ENCODE results near the gene NUCB1.
A peak's percentile ranks its signal among the peaks of the same experiment; 100 is the strongest.

Gene NUCB1

DNA sequence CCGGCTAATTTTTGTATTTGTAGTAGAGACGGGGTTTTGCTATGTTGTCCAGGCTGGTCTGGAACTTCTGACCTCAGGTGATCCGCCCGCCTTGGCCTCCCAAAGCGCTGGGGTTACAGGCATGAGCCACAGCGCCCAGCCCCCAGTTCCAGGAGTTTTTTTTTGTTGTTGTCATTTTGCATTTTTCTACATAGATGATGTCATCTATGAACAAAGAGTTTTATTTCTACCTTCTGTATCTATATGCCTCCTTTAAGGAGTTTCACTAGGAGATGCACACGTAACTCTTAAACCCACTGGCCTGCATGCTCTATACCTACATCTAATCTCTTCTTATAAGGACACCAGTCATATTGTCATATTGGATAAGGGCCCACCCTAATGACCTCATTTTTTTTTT, 38.1 kb downstream of the NUCB1 start:
- no peak for DNase-seq

DNA sequence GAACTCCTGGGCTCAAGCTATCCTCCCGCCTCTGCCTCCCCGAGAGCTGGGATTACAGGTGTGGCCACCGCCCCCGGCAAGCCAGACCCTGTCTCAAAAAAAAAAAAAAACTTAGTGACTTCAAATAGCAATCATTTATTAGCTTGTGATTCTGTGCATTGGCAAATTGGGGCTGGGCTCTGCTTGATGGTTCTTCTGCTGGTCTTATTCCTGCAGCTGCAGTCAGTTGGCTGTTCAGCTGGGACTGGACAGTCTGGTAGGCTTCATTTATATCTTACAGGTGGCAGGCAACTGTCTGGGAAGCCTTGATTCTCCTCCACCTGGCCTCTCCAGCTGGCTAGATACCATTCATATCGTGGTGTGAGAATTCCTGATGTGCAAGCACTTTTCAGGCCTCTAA, 40.8 kb downstream of the NUCB1 start:
- no peak for DNase-seq

DNA sequence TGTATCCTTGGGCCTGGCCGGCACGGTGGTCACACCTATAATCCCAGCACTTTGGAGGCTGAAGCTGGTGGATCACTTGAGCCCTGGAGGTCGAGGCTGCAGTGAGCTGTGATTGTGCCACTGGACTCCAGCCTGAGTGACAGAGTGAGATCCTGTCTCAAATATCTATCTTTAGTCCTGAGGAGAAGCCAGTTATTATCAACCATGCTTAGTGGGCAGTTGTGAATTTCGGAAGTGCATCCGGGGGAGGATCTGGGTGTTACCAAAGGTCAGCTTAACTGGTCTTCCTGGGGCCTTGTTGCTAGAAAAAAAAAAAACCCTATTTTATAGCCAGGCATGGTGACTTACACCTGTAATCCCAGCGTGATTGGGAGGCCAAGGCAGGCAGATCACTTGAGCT, 43.0 kb downstream of the NUCB1 start:
- DNase-seq: no peak

DNA sequence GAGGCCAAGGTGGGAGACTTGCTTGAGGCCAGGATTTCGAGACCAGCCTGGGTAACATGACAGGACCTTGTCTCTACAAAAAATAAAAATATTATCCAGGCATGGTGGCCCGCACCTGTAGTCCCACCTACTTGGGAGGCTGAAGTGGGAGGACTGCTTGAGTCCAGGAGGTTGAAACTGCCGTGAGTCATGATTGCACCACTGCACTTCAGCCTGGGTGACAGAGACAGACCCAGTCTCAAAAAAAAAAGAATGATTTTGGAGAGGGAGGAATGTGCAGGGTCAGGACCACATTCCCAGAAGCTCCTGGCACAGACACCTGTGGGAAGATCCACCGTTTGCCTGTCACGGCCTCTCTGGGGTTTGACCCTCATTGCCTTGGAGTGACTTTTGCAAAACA, 45.3 kb downstream of the NUCB1 start:
- DNase-seq: no peak

DNA sequence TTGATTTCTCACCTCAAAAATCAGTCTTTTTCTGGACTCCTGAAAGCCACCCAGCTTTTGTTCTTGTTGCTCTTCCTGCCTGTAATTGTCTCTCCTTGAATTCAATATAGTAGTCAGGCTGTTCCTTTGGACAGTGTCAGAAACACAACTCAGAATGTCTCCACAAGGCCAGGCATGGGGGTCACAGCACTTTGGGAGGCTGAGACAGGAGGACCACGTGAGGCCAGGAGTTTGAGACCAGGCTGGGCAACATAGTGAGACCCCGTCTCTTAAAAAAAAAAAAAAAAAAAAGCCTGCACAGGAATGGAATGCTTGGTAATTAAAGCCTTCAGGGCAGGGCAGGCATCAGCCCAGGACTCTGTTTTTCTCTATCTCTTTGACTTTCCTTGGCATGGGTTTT, 45.7 kb downstream of the NUCB1 start:
- no peak for DNase-seq

DNA sequence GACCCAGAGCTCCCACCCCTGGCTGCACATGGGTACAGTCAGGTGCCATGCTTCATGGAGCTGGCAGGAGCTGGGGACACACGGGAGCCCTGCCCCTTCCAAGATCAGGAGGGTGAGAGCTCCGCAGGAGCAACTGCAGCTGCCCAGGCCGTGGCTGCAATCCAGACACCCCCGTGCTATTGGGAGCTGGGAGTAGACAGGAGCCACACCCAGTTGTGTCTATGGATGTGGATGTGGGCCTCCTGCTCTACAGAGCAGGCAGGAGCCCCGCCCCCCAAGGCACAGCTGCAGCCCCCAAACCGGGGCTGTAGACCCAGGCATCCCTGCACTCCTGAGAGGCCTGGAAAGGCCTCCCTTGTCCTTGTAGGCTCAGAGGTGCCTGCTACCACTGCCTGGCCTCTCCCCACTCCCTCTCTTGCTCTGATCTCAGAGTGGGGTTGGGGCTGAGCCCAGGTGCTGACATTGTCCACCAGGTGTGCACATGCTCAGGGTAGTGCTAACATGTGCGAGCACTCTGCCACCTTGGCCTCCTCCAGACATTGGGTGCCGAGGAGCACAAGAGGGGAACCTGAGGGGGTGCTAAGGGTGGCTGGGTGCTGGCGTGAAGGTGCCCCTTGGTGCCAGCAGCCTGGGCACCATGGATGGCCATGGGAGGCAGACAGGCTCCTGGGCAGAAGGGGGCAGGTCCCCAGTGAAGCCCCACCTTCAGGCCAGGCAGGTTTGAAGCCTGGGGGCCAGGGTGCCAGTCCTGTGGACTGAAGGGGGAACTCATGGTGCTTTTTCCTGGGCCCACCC, 46.5 kb downstream of the NUCB1 start:
- DNase-seq: no peak

DNA sequence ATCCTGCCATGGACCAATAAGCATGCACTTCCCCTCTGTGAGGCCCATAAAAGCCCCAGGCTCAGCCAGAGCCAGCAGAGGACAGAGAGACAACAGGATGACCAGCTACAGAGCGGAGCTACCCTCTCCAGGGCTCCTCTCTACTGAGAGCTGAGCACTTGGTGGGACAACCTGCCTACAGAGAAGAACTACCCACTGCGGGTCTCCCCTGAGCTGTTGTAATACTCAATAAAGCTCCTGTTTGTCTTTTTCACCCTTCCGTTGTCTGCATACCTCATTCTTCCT, 47.1 kb downstream of the NUCB1 start:
- no peak for DNase-seq

DNA sequence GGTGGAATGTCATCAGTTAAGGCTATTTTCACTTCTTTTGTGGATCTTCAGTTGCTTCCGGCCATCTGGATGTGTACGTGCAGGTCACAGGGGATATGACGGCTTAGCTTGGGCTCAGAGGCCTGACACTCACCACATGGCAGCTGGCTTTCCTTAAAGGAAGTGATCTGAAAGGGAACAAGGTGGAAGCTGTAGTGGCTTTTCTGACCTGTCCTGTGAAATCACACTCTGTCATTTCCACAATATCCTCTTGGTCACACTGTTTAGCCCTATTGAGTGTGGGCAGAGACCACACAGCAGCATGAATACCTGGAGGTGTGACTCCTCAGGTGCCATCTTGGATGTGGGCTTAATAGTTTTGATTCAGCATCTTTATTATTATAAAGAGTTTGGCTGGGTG, 50.0 kb downstream of the NUCB1 start:
- no peak for DNase-seq

DNA sequence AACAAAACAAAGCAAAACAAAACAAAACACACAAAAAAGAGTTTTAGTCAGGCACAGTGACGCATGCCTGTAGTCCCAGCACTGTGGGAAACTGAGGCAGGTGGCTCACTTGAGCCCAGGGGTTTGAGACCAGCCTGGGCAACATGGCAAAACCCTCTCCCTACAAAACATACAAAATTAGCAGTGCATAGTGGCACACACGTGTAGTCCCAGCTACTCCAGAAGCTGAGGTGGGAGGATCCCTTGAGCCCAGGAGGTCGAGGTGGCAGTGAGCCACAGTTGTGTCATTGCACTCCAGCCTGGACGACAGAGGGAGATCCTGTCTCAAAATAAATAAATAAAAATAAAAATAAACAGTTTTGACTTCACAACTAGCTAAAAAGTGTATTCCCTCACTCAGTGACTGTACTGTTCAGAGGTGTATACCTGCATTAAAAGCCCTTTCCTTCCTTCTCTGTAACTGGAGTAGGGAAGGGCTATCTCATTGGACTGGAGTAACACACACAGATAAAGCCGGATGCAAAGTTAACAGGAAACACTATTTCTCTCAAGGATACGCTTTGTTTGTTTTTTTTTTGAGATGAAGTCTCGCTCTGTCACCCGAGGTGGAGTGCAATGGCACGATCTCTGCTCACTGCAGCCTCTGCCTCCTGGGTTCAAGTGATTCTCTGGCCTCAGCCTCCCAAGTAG, 50.9 kb downstream of the NUCB1 start:
- no peak for DNase-seq

DNA sequence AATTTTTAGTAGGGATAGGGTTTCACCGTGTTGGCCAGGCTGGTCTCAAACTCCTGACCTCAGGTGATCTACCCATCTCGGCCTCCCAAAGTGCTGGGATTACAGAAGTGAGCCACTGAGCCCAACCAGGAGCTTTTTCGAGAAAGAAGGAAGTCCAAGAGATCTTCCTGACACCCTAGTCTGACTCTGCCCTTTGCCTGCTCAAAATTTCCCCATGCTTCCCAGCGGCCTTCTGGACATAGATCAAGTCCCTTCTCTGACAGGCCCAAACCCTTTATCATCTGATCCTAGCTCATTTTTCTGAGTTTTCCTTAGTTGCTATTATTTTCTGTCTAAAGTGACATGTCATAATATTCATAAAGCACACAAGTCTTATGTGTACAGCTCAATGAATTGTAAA, 53.0 kb downstream of the NUCB1 start:
- DNase-seq: no peak

DNA sequence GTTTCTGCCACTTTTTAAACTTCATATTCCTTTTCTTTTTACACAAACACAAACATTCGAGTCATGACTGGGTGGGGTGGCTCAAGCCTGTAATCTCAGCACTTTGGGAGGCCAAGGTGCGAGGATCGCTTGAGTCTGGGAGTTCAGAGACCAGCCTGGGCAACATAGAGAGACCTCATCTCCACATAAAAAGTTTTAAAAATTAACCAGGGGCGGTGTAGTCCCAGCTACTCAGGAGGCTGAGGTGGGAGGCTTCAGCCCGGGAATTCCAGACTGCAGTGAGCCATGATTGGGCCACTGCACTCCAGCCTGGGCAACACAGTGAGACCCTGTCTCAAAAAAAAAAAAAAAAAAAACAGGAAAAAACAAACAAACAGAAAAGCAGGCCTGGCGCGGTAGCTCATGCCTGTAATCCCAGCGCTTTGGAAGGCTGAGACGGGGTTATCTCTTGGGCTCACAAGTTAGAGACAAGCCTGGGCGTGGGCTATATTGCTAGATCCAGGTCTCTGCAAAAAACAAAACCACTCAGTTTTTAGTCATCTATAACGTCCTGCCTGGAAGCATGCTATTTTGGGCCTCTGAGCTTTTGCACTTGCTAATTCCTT, 54.0 kb downstream of the NUCB1 start:
- no peak for DNase-seq

DNA sequence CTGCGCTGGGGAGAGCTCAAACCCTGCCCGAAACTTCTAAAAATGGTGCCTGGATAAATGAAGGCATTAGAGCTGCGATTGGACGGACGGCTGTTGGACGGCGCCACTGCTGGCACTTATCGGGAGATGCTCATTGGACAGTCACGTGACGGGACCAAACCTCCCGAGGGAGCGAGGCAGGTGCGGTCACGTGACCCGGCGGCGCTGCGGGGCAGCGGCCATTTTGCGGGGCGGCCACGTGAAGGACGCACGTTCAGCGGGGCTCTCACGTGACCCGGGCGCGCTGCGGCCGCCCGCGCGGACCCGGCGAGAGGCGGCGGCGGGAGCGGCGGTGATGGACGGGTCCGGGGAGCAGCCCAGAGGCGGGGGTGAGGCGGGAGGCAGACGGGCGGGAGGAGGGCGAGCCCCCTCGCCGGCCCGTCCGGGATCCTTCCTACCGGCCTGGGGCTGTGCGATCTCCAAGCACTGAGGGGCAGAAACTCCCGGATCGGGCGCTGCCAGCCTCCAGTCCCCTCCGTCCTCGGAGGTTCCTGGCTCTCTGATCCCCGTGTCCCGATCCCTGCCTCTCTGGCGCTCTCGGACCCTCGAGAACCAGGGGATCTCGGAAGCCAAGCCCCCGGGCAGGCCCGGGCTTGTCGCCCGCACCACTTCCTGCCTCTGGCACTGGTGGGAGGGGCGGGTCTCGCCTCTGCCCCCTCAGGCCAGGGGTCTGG, 54.6 kb downstream of the NUCB1 start, which contains the start of gene BAX:
BAX (plus strand) TSS at position 281 of the 713 bp plus-strand sequence; CDS start at position 335, 54 bp downstream.
- peak; percentile 95 to 98 for DNase-seq

DNA sequence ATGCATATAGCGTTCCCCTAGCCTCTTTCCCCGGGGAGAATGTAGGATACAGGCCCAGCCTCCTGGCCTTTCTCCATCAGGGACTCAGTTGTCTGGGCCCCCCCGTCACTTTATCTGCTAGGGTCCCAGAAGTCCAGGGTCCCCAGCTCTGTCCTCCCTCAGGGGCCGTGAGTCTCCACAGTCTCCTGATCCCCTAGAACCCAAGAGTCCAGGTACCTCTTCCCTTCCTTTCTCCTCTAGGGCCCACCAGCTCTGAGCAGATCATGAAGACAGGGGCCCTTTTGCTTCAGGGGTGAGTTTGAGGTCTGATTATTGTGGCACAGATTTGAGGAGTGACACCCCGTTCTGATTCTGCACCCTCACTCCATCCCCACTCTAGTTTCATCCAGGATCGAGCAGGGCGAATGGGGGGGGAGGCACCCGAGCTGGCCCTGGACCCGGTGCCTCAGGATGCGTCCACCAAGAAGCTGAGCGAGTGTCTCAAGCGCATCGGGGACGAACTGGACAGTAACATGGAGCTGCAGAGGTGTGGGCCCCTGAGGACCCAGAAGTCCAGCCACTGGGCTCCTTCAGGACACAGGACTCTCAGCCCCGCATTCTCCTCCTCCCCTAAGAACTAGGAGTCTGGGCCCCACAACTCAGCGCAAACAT, 55.3 kb downstream of the NUCB1 start:
- DNase-seq: no peak

DNA sequence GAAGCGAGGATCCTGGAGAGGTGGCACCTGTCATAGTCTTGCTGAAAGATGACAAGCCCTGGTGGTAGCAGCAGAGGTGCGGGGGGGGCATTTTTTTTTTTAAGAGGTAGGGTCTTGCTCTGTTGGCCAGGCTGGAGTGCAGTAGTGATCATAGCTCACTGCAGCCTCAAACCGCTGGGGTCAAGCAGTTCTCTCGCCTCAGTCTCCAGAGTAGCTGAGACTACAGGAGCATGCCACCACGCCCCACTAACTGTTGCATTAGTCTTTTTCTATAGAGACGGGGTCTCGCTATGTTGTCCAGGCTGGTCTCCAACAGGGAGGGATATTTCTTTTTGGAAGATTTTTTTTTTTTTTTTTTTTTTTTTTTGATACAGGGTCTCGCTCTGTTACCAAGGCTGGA, 57.9 kb downstream of the NUCB1 start:
- DNase-seq: no peak

DNA sequence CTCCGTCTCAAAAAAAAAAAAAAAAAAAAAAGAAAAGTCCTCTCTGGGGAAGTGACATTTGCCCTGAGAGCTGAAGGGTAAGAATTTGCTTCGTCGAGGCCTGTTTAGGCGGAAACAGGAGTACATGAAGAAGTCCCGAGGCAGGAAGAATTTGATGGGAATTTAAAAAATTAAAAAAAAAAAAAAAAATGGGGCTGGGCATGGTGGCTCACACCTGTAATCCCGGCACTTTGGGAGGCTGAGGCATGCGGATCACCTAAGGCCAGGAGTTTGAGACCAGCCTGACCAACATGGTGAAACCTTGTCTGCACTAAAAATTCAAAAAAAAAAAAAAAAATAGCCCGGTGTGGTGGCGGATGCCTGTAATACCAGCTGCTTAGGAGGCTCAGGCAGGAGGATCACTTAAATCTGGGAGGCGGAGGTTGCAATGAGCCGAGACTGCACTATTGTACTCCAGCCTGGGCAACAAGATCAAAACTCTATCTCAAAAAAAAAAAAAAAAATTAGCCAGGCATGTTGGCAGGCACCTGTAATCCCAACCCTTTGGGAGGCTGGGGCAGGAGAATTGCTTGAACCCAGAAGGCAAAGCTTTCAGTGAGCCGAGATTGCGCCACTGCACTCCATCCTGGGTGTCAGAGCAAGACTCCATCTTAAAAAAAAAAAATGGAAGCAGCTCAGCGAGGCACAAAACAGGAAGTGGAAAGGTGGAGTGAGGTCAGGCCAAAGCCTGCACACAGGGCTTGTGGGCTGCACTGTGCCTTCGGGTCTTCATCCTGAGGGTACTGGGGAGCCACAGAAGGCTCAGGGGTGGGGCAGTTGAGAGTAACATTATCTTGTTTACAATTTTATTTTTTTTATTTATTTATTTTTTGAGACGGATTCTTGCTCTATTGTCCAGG, 59.5 kb downstream of the NUCB1 start:
- no peak for DNase-seq

DNA sequence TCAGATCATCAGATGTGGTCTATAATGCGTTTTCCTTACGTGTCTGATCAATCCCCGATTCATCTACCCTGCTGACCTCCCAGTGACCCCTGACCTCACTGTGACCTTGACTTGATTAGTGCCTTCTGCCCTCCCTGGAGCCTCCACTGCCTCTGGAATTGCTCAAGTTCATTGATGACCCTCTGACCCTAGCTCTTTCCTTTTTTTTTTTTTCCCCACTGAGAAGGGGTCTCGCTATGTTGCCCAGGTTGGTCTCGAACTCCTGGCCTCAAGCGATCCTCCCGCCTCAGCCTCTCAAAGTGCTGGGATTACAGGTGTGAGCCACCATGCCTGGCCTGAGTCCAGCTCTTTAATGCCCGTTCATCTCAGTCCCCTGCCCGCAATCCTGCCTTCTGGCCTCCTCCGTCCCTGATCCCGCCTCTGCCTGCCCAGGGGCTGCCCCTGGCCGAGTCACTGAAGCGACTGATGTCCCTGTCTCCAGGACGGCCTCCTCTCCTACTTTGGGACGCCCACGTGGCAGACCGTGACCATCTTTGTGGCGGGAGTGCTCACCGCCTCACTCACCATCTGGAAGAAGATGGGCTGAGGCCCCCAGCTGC, 61.0 kb downstream of the NUCB1 start:
- peak; percentile 33 to 61 for DNase-seq

DNA sequence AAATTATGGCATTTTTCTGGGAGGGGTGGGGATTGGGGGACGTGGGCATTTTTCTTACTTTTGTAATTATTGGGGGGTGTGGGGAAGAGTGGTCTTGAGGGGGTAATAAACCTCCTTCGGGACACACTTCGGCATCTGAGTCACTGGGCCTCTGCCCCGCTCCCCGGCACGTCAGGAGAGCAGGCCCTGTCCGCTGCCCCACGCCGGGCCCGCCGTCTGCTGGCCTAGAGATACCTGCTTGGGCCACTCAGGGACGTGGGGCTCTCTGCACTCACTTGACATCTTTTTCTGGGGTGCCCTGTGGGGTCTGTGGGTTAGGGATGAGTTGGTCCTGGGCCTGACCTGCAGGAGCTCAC, 61.5 kb downstream of the NUCB1 start:
- DNase-seq: no peak

DNA sequence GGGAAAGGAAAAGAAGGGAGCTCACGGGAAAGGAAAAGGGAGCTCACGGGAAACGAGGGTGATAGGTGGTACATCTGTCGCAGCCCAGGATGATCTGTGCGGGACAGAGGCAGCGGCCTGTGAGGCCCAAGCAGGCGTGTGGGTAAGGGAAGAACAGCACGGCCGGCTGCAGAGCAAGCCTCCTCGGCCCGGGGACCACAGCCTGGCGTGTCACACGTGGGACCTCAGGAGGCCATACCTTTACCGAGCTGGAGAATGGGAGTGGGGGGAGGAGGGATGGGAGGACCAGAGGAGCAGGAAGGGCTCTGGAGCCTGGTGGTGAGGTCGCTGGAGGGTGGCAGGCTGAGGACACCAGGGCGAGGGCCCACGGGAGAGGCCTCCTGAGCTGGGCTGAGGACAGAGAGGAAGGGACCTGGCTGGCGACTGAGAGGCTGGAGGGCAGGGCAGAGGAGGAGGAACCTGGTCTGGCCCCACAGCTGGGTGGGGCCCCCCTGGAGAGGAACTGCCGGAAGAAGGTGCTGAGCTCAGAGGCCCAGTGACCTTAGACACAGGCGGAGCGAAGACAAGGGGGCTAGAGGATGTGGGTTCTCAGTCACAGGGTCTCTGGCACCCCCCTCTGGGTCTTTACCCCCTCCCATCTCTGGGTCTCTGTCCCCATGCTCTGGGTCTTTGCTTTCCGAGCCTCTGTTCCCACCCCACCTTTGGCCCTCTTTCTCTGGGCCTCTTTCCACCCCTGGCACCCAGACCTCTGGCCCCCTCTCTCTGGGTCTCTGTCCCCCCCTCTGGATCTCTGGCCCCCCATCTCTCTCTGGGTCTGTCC, 62.1 kb downstream of the NUCB1 start:
- peak; percentile 43 to 67 for DNase-seq

DNA sequence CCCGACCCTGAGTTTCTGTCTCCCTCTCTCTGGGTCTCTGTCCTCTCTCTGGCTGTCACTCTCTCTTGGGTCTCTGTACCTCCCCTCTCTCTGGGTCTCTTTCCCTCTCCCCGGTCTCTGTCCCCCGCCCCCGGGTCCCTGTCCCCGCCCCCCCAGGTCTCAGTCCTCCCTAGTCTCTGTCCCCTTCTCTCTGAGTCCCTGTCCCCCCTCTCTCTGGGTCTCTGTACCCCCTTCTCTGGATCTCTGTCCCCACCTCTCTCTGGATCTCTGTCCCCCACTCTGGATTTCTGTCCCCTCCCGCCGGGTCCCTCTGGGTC, 62.7 kb downstream of the NUCB1 start:
- no peak for DNase-seq

DNA sequence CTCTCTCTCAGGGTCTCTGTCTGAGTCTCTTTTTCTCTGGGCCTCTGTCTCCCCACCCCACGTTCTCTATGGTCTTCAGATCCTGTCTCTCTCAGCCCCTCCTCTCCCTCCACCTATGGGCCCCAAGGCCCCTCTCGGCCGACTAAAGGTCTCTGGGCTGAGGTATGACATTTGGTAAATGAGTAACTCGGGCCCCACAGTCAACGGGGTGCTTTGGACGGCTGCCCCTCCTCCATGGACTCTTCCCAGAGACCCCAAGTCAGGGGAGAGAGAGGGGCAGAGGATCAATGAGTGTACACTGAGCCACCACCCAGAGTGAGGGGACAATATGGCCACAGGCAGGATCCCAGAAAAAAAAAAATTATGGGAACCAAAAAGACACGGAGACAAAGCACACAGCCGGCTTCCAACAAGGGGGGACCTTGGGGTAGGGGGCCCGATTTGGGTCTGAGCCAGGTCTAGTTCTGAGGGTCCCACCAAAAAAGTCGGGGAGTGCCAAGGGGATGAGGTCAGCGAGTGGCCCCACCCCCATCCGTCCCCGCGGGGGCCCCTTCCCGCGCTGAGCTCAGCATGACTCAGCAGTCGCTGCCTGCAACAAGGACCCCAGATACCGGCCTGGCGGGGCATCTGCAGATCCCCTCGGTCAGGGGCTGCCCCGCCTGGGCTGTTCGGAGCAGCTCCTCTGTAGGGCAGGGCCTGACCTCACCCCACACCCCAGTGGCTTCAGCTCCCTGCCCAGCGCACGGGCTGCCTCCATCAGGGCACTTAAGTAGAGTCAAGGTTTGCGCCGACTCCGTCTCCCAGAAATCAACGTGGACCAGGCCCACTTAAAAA, 63.5 kb downstream of the NUCB1 start:
- peak; percentile 54 to 64 for DNase-seq

Data from SHP77 (cell line).